Stimulated activated naive B cell treated with anti-CD40 and anti-IgM and Interleukin-4, amounts not matched to agents 10 μg/mL and 1 μg/mL and 100 μg/mL, for 72 hours (primary cell): Measurements from ENCODE around the gene FOXA1.

Source experiments
- ATAC-seq, 2 donors: fragments of 150-1000 bp; cut with Tn5 transposase; replicated peaks; 2 replicates each; pipeline ENCODE4 v1.10.0; 2021; ENCODE audit warnings: moderate library complexity in 1 of 2
- DNase-seq: peaks from one replicate; pipeline ENCODE4 v3.0.0; 2021
- H3K27ac Mint-ChIP-seq: one replicate; pipeline ENCODE4 v1.8.0; 2022; ENCODE audit warnings: mild to moderate bottlenecking, mixed read lengths
- H3K27me3 Mint-ChIP-seq, 2 donors: one replicate each; pipeline ENCODE4 v1.8.0; 2022; ENCODE audit warnings: mixed read lengths in 2 of 2
- H3K36me3 Mint-ChIP-seq, 2 donors: one replicate each; pipeline ENCODE4 v1.8.0; 2022; ENCODE audit warnings: mixed read lengths in 2 of 2, mild to moderate bottlenecking in 1 of 2
- H3K4me1 Mint-ChIP-seq, 2 donors: one replicate each; pipeline ENCODE4 v1.8.0; 2022; ENCODE audit warnings: mixed read lengths in 2 of 2, mild to moderate bottlenecking in 1 of 2
- H3K4me3 Mint-ChIP-seq, 2 donors: one replicate each; pipeline ENCODE4 v1.8.0; 2022; ENCODE audit warnings: mild to moderate bottlenecking in 2 of 2, mixed read lengths in 2 of 2, moderate library complexity in 1 of 2
- H3K9me3 Mint-ChIP-seq, 2 donors: one replicate each; pipeline ENCODE4 v1.8.0; 2022; ENCODE audit warnings: mixed read lengths in 2 of 2, mild to moderate bottlenecking in 1 of 2

FOXA1 gene

GRCh38 chr14:37616853-37617252 is 21.8 kb upstream of the FOXA1 start:
- Mint-ChIP-seq H3K27ac (no peak overlapping the region), H3K4me1 (no peaks in the 10 kb centered on the region), H3K36me3 (peaks cover 0 to 3% of the 10 kb centered on the region in 2 donors), H3K27me3 (peaks cover 11 to 12% of the 10 kb centered on the region in 2 donors), H3K4me3 (no peak overlapping the region), H3K9me3 (peaks cover 14 to 29% of the 10 kb centered on the region in 2 donors)
- DNase-seq (no peak), ATAC-seq (no peak)

GRCh38 chr14:37615582-37616289 is 20.7 kb upstream of the FOXA1 start:
- Mint-ChIP-seq H3K27me3 (peaks cover 11% of the 10 kb centered on the region in 2 donors), H3K27ac (no peak overlapping the region), H3K9me3 (peaks cover 19 to 33% of the 10 kb centered on the region in 2 donors), H3K4me3 (no peak overlapping the region), H3K4me1 (no peaks in the 10 kb centered on the region), H3K36me3 (peaks cover 0 to 1% of the 10 kb centered on the region in 2 donors)
- ATAC-seq: no peak
- no peak for DNase-seq

DNA sequence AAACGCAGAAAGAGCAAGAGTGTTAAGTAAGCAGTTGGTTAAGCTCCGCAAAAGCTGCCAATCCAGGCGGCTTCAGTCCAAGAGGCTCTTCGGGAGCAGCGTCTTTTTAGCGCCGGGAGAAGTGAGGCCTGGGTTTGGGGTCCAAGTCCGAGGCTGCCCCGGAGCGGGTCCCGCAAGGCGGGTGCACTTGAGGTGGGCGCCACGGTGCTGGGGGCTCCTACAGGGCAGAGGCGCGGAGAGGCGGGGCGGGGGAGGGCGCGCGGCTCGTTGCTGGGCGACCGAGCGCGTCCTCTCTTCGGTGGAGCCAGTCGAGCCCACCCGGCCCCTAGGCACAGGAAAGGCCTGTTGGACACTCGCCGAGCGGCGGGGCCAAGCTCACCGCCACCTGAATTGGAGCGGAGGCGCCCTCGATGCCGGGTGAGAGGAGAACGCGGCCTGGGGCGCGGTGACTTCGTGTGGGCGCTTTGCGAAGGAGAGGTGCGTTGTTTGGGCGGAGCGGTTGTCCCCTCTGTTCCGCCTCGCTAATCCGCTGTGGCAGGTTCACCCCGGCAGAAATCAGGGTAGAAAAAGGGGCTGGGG is 16.0 kb upstream of the FOXA1 start:
- Mint-ChIP-seq H3K27ac (no peak overlapping the region), H3K4me3 (no peak overlapping the region), H3K36me3 (peaks cover 0 to 3% of the 10 kb centered on the region in 2 donors), H3K27me3 (peaks cover 13 to 14% of the 10 kb centered on the region in 2 donors), H3K4me1 (no peaks in the 10 kb centered on the region), H3K9me3 (peaks cover 16 to 32% of the 10 kb centered on the region in 2 donors)
- DNase-seq (no peak), ATAC-seq (no peak)

DNA sequence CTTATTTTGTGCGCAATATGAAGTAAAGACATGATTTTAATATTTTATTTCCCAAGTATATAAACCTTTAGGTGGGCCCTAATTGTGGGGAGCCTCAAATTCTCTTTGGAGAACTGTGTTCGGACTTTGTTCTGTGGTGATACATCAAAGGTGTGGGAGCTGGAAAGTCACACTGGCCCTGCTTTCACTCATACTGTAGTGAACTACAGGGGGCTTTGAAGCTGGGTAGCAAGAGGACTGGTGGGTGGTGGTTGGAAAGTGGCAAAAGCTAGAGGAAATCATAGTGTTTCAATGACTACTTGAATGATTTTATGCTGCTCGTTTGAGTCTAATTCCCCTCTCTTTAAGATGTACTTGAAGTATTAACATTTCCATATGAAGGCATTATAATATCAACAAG is 13.6 kb upstream of the FOXA1 start:
- DNase-seq: no peak
- Mint-ChIP-seq H3K9me3 (peaks cover 12 to 15% of the 10 kb centered on the region in 2 donors), H3K4me3 (no peak overlapping the region), H3K36me3 (peaks cover 0 to 3% of the 10 kb centered on the region in 2 donors), H3K27ac (no peak overlapping the region), H3K4me1 (no peaks in the 10 kb centered on the region), H3K27me3 (peaks cover 21 to 23% of the 10 kb centered on the region in 2 donors)
- ATAC-seq: no peak

GRCh38 chr14:37606678-37607077 is 11.6 kb upstream of the FOXA1 start:
- Mint-ChIP-seq H3K27ac (no peak overlapping the region), H3K27me3 (peaks cover 33 to 38% of the 10 kb centered on the region in 2 donors), H3K4me1 (no peaks in the 10 kb centered on the region), H3K9me3 (peaks cover 10 to 11% of the 10 kb centered on the region in 2 donors), H3K36me3 (peaks cover 0 to 3% of the 10 kb centered on the region in 2 donors), H3K4me3 (no peak overlapping the region)
- ATAC-seq (no peak), DNase-seq (no peak)

DNA sequence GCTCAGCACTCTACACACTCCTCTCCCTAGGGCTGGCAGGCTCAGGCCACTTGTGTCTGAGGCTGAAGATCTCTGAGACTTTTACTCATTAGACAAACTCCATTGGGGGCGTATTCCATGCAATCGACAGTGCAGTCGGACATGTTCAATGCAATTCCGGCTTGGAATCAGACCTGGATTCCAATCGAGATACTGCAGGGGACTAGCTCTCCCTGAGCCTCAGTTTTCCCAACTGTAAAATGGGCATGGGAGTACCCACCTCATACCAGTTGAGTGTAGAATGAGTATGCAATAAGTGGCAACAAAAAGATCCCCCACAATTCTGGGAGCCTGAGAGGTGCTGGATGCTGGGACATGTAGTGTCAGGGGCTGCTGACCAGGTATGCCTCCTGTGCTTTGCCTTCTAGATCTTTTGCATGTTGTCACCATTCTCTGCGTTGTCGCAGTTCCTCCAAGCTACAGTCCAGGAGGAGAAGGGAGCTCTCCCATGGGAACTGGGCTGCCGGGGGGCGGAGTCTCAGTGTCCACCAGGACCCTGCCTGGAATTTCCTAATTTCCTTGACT is 8.7 kb upstream of the FOXA1 start:
- H3K36me3 Mint-ChIP-seq: peaks cover 4 to 5% of the 10 kb centered on the region in 2 donors
- no peak overlapping the region for H3K27ac Mint-ChIP-seq
- peaks cover 46 to 54% of the 10 kb centered on the region in 2 donors for H3K27me3 Mint-ChIP-seq
- ATAC-seq (no peak), DNase-seq (no peak)
- peaks cover 0 to 6% of the 10 kb centered on the region in 2 donors for H3K9me3 Mint-ChIP-seq
- H3K4me3 Mint-ChIP-seq: no peak overlapping the region
- peaks cover 0 to 16% of the 10 kb centered on the region in 2 donors for H3K4me1 Mint-ChIP-seq

DNA sequence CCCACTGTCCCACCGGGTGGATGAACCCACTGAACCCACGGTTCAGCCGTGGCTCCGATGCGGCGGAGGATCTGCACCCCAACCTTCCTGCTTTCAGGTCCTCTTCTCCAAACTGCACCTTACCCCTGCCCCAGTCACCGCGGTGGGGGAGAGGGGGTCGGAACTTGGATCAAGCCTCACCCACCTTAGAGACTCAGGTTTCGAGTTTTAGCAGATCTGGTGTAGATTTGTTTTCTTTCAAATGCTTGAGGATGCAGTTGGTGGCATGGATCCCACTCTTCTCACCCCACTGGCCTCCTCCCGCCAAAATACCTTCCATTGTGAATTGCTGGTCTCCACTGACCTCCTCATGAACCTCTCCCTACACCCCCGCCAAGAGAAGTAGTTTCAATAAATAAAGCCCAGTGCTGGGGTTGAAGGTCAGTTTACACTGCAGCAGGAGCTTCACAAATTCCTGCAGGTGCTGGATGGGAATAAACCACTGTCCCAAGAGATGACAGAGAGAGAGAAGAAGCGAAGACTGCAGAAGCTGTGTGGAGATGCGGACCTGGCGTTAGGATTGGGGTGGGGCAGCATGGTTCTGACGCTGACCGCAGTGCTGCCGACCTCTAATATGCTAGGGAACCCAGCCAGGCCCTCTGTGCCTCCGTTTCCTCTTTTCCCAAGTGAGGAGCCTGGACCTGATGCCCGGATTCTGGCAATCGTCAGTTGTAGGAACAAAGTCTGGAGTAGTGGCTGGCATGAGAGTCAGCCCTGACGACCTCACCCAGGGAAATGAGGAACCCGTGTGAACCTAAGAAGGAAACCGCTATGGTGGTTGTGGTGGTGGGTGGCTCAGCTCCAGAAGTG is 7.8 kb upstream of the FOXA1 start:
- Mint-ChIP-seq H3K4me3 (no peak overlapping the region), H3K27ac (no peak overlapping the region), H3K4me1 (peaks cover 0 to 17% of the 10 kb centered on the region in 2 donors), H3K36me3 (peaks cover 4 to 7% of the 10 kb centered on the region in 2 donors), H3K9me3 (peaks cover 0 to 6% of the 10 kb centered on the region in 2 donors), H3K27me3 (peaks cover 53 to 64% of the 10 kb centered on the region in 2 donors)
- no peak for DNase-seq
- ATAC-seq: no peak

GRCh38 chr14:37601865-37602264 is 6.8 kb upstream of the FOXA1 start:
- peaks cover 0 to 17% of the 10 kb centered on the region in 2 donors for H3K4me1 Mint-ChIP-seq
- no peak for DNase-seq
- peaks cover 4 to 7% of the 10 kb centered on the region in 2 donors for H3K36me3 Mint-ChIP-seq
- ATAC-seq: no peak
- H3K27ac Mint-ChIP-seq: no peak overlapping the region
- peaks cover 54 to 73% of the 10 kb centered on the region in 2 donors for H3K27me3 Mint-ChIP-seq
- peaks cover 0 to 6% of the 10 kb centered on the region in 2 donors for H3K9me3 Mint-ChIP-seq
- no peak overlapping the region for H3K4me3 Mint-ChIP-seq

DNA sequence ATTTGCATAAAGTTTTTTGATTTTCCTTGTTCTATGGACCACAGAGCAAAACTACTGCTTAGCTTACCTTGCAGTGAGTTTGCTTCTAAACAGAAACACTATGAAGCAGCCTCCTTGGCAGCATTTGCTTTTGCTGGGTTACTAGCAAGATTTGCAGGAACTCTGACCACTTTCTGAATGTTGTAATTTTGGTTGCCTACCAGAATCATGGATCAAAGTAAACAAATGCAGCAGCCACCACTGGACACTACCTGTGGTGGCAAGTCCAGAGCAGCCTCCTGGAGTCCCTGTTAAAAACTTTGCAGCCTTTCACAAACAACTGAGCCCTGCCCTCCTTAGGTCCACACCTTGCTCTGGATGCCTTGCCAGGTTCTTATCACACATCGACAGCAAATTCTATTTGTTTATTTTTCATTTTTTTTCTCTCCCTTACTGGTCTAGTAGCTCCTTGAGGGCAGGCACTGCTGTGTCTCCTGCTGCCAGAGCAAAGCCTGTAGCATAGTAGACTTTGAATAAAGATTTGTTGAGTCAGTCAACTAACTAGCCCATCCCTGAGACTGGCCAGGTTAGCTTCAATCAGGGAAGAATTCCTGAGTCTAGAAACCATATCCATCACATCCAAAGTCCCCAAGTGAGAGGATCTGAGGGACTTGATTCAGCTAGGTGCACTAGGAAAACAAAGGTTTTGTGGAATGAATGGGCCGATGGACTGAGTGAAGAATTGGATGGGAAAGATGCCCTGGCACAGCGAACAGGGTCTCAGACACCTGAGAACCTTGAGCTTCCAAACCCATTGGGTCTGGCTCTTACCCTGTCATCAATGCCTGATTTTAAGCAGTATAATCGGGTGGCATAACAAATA is 6.1 kb upstream of the FOXA1 start:
- DNase-seq: no peak
- Mint-ChIP-seq H3K36me3 (peaks cover 4 to 7% of the 10 kb centered on the region in 2 donors), H3K9me3 (peaks cover 0 to 6% of the 10 kb centered on the region in 2 donors), H3K27me3 (peaks cover 60 to 80% of the 10 kb centered on the region in 2 donors), H3K4me3 (peak overlapping the region in 1 of 2 donors; percentile 7), H3K27ac (no peak overlapping the region), H3K4me1 (peaks cover 4 to 21% of the 10 kb centered on the region in 2 donors)
- no peak for ATAC-seq

DNA sequence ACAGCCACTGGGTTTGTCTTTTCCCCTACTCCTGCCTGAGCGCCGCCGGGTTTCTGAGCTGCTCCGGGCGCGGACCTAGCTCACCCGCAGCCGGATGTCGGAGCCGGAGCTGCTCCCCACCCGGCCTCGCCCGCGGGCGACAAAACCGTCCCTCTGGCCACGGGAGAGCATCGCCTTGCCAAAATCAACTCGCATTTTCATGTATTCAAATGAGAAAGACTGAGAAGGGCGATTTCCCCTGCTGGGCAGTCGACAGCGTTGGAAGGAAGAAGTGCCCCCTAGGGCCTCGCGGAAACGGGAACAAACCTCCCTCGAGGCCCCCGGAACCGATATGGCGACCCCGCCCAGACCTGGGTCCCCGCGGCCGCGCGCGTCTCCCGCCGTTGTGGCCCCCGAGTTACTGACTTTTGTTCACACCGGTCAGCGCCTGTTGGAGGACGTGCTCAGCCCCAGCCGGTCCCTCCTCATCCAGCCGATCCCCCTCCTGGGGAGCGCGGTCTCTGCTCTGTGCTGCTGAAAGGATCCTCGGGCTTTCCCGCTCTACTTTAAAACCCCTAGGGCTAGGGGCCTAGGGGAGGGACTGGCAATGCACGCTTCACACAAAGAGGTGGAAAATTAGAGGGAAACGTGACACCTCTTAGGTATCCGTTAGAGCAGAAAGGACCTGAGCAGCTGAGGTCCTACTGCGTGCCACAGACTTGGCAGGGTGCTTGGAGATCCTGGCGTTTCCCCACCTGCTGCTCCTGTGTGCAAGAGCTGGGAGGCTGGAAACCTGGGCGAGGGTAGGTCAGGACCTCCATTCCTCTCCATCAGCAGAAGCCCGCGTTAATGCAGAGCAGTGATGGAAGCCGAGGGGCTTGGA is 4.7 kb upstream of the FOXA1 start:
- no peak for DNase-seq

GRCh38 chr14:37598747-37599506 is 3.9 kb upstream of the FOXA1 start:
- Mint-ChIP-seq H3K4me1 (peaks cover 12 to 32% of the 10 kb centered on the region in 2 donors), H3K27ac (peak overlapping the region; percentile 88), H3K27me3 (peaks cover 67 to 92% of the 10 kb centered on the region in 2 donors), H3K4me3 (peak overlapping the region in 1 of 2 donors; percentile 10), H3K36me3 (peaks cover 11 to 14% of the 10 kb centered on the region in 2 donors), H3K9me3 (peaks cover 0 to 8% of the 10 kb centered on the region in 2 donors)
- ATAC-seq: no peak
- DNase-seq: no peak

More for the DNA sequence above, 4.7 kb upstream of the FOXA1 start:
- peaks cover 67 to 89% of the 10 kb centered on the region in 2 donors for H3K27me3 Mint-ChIP-seq
- H3K4me1 Mint-ChIP-seq: peaks cover 8 to 28% of the 10 kb centered on the region in 2 donors
- peaks cover 9 to 10% of the 10 kb centered on the region in 2 donors for H3K36me3 Mint-ChIP-seq
- no peak overlapping the region for H3K4me3 Mint-ChIP-seq
- peaks cover 0 to 6% of the 10 kb centered on the region in 2 donors for H3K9me3 Mint-ChIP-seq
- H3K27ac Mint-ChIP-seq: peak overlapping the region; percentile 88
- no peak for ATAC-seq
